Kidney epithelial cell (primary cell): ENCODE data around the gene LSM3. TPM values are rescaled to one million over a fixed set of nuclear protein-coding genes. Genes with fewer than 3 reads are reported as not detected.

ENCODE experiments used
- DNase-seq: peaks from one replicate; pipeline ENCODE4 v3.0.0-alpha.2; 2010; ENCODE audit warnings: low read depth
- H3K27me3 ChIP-seq: 2 replicates; pipeline ENCODE4 v1.6.0; 2011; ENCODE audit warnings: low read length; ENCODE audit not compliant: control insufficient read depth, insufficient read depth
- H3K36me3 ChIP-seq: 2 replicates; pipeline ENCODE4 v1.5.1; 2011; ENCODE audit warnings: low read length; ENCODE audit not compliant: control insufficient read depth, insufficient read depth
- H3K4me3 ChIP-seq: 2 replicates; pipeline ENCODE4 v1.5.1; 2011; ENCODE audit warnings: low read depth, mild to moderate bottlenecking, control low read depth, low read length
- CTCF ChIP-seq: IDR thresholded peaks from 2 replicates; pipeline ENCODE4 v1.5.1; 2011; ENCODE audit warnings: mild to moderate bottlenecking, moderate library complexity, low read length, control low read depth, inconsistent platforms; ENCODE audit not compliant: insufficient read depth, poor library complexity, severe bottlenecking
- total RNA-seq: library from RNA; depleted of rRNA; stranded (reverse); fragments of >200 nt; gene quantifications from 2 replicates; pipeline ENCODE4 v1.2.3, GENCODE V29; 2015

LSM3 gene
- total RNA-seq, 1 donor from 2014 or later: 9.3 TPM

DNA sequence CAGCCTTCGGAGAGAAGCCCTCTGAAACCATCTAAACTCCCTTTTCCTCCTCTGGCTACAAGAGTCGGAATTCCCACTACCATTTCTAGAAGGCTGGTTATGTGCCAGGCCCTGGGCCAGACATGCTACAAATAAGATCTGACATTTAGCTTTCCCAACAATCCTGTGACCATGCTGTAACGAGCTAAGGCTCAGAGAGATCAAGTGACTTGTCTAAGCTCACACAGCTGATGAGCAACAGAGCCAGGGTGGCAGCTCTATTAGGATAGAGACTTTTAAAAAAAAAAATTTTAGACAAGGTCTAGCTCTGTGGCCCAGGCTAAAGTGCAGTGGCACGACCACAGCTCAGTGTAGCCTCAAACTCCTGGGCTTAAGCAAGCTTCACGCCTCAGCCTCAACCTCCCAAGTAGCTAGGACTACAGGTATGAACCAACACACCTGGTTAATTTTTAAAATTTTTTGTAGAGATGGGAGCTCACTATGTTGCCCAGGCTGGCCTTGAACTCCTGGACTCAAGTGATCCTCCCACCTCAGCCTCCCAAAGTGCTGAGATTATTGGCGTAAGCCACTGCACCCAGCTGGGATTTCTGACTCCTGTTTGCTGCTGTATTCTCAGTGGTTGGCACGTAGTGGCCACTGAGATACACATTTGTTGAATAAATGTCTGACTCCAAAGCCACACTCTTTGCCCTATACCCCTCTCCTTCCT, 34.6 kb downstream of the LSM3 start:
- TF ChIP-seq CTCF: no peak
- DNase-seq: no peak
- H3K27me3 ChIP-seq: no peaks in the 10 kb centered on the region
- no peaks in the 10 kb centered on the region for H3K36me3 ChIP-seq
- H3K4me3 ChIP-seq: no peak overlapping the region

DNA sequence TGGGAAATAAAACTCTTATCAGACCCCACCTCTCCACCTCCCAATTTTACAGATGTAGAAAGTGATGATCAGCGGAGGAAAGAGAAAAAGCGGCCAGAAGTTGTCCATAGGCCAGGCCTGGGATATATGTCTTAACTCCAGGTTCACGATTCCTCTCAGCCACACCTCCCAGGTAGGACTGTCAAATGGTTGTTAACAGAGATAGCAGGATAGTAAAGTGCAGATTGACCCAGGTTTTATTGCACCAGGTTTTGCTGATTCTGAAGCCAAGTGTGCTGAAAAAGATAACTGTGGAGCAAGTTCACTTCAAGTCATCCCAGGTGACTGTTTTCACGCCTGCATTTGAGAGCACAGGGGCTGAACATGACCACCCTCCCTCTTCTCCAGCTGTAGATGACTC, 36.1 kb downstream of the LSM3 start:
- Histone ChIP-seq H3K4me3 (no peak overlapping the region), H3K27me3 (no peaks in the 10 kb centered on the region), H3K36me3 (no peaks in the 10 kb centered on the region)
- TF ChIP-seq CTCF: no peak
- no peak for DNase-seq

DNA sequence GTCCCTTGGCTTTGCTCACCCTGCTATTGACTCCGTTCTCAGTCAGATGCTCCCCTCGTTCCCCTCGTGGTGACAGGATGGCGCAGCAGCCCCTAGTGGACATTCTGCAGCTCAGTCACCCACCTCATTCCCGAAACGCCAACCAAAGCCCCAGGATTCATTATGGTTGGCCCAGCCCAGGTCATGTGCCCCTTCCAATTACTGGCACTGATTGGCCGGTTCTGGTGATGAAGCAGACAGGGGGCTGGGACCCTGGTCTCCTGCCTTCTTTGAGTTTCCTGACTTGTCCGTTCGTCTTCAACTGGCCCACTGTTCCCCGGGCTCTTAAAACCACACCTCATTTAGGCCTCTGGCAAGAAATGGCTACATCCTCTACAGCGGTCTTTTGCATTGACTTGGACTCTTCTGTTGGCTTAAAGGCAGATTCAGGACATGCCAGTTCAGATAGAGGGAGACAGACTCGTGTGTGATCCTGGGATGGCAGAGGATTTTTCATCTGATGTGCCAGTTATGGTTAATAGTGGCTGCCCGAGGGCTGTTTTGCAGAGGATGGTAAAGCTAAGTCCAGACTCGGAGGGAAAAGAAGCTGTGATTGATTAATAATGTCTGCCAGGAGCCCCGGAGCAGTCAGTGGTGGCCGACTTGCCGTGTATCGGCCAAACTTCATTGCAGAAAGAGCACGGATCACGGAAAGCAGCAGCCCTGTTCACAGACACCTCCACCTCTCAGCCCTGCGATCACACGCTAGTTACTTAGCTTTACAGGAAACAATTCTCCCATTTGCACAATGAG, 37.8 kb downstream of the LSM3 start:
- Histone ChIP-seq H3K4me3 (peak overlapping the region; percentile 15), H3K27me3 (no peaks in the 10 kb centered on the region), H3K36me3 (no peaks in the 10 kb centered on the region)
- peak; percentile 47 for TF ChIP-seq CTCF
- no peak for DNase-seq

DNA sequence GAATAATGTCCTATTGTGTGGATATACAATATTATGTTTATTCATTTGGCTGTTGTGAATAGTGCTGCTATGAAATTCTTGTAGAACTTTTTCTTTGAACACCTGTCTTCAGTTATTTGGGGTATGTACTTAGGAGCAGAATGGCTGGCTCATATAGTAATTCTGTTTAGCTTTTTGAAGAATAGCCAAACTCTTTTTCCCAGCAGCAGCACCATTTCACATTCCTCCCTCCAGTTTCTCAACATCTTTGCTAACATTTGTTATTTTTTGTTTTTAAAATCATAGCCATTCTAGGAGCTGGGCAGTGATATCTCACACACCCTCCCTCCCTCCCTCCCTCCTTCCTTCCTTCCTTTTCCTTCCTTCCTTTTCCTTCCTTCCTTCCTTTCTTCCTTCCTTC, 39.7 kb downstream of the LSM3 start:
- H3K27me3 ChIP-seq: no peaks in the 10 kb centered on the region
- H3K36me3 ChIP-seq: no peaks in the 10 kb centered on the region
- DNase-seq: no peak
- no peak for TF ChIP-seq CTCF
- H3K4me3 ChIP-seq: no peak overlapping the region

DNA sequence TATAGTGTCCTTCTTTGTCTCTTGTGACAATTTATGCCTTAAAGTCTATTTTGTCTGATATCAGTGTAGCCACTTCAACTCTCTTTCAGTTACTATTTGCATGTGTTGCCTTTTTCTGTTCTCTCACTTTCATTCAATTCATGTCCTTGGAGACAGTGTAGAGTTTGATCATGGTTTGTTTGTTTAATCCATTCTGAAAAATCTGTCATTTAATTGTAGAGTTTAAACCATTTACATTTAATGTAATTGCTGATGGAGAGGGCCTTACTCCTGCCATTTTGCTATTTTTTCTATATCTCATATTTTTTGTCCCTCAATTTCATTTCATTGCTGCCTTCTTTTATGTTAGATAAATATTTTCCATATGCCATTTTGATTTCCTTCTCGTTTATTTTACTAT, 42.3 kb downstream of the LSM3 start:
- no peak for TF ChIP-seq CTCF

GRCh38 chr3:14221902-14222301, 43.3 kb downstream of the LSM3 start:
- no peak for DNase-seq

More for the DNA sequence above, 42.3 kb downstream of the LSM3 start:
- Histone ChIP-seq H3K4me3 (no peak overlapping the region), H3K36me3 (no peaks in the 10 kb centered on the region), H3K27me3 (no peaks in the 10 kb centered on the region)
- no peak for DNase-seq

More at GRCh38 chr3:14221902-14222301, 43.3 kb downstream of the LSM3 start:
- TF ChIP-seq CTCF: no peak
- Histone ChIP-seq H3K36me3 (no peaks in the 10 kb centered on the region), H3K4me3 (no peak overlapping the region), H3K27me3 (no peaks in the 10 kb centered on the region)
